B cell (primary cell): ENCODE data around the gene NBAS.

Experiments used
- EZH2 ChIP-seq: IDR thresholded peaks from 2 replicates; pipeline ENCODE4 v1.6.1; 2012; ENCODE audit warnings: borderline replicate concordance, low read depth, mild to moderate bottlenecking, moderate library complexity, low read length; ENCODE audit not compliant: insufficient read depth, poor library complexity, severe bottlenecking
- TF ChIP-seq, protein P1 (sequence below): fragments of 200-600 bp; IDR thresholded peaks from one replicate; pipeline ENCODE4 v1.8.0; 2022; ENCODE audit warnings: antibody characterized with exemption, mild to moderate bottlenecking

DNA sequence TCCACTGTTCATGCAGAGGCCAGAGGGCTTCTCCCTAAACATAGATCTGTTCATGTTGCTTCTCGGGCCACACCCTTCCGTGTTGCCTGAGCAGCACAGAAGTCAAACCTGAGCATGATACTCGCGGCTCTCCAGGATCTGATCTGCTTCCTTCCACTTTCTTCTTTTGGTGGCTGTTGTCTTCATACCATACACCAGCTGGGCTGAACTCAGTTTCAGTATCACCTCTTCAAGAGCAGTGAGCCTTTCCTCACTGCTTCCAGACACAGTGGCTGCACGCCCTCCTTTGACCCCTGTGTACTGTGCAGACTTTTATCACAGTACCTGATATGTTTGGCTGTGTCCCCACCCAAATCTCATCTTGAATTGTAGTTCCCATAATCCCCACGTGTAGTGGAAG lies 348.9 kb downstream of the NBAS start:
- TF ChIP-seq, protein P1, sequence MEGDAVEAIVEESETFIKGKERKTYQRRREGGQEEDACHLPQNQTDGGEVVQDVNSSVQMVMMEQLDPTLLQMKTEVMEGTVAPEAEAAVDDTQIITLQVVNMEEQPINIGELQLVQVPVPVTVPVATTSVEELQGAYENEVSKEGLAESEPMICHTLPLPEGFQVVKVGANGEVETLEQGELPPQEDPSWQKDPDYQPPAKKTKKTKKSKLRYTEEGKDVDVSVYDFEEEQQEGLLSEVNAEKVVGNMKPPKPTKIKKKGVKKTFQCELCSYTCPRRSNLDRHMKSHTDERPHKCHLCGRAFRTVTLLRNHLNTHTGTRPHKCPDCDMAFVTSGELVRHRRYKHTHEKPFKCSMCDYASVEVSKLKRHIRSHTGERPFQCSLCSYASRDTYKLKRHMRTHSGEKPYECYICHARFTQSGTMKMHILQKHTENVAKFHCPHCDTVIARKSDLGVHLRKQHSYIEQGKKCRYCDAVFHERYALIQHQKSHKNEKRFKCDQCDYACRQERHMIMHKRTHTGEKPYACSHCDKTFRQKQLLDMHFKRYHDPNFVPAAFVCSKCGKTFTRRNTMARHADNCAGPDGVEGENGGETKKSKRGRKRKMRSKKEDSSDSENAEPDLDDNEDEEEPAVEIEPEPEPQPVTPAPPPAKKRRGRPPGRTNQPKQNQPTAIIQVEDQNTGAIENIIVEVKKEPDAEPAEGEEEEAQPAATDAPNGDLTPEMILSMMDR, result no peak
- TF ChIP-seq EZH2, result no peak
